Spleen (tissue), 11 donors: ENCODE measurements around the gene SALL4. TPM values are rescaled to one million over a fixed set of nuclear protein-coding genes. Genes with fewer than 3 reads are reported as not detected.
"Not testable (repeated sequence)": the region's sequence is repeated elsewhere in the genome, so short reads cannot be mapped to it uniquely, and the experiment has no call there.

ENCODE experiments used
- DNase-seq: peaks from one replicate; pipeline ENCODE4 v3.0.0-alpha.2; 2020
- H3K27ac ChIP-seq, 8 donors: fragments of 200-600 bp; sonication (generic) in 7 of 8; 1 replicate in 4 of 8; 2 replicates in 4 of 8; pipeline versions ENCODE4 v1.5.0 to v1.8.0; 2016 to 2021; ENCODE audit warnings: inconsistent platforms in 4 of 8, mild to moderate bottlenecking in 4 of 8, moderate library complexity in 1 of 8
- H3K27me3 ChIP-seq, 7 donors: fragments of 200-600 bp; sonication (generic) in 6 of 7; replicated peaks in 1 of 7; 1 replicate in 4 of 7; 2 replicates in 3 of 7; pipeline versions ENCODE4 v1.5.0 to v1.8.0; 2016 to 2021; ENCODE audit warnings: inconsistent platforms in 3 of 7, mild to moderate bottlenecking in 1 of 7
- H3K36me3 ChIP-seq, 6 donors: fragments of 200-600 bp; sonication (generic) in 5 of 6; 1 replicate in 4 of 6; 2 replicates in 2 of 6; pipeline versions ENCODE4 v1.5.0 to v1.8.0; 2016 to 2021; ENCODE audit warnings: inconsistent platforms in 2 of 6
- H3K4me1 ChIP-seq, 6 donors: fragments of 200-600 bp; sonication (generic) in 5 of 6; 1 replicate in 3 of 6; 2 replicates in 3 of 6; pipeline versions ENCODE4 v1.5.0 to v1.8.0; 2016 to 2021; ENCODE audit warnings: inconsistent platforms in 3 of 6
- H3K4me3 ChIP-seq, 8 donors: fragments of 200-600 bp; sonication (generic) in 7 of 8; 1 replicate in 4 of 8; 2 replicates in 4 of 8; pipeline versions ENCODE4 v1.5.0 to v1.8.0; 2016 to 2021; ENCODE audit warnings: inconsistent platforms in 4 of 8, mild to moderate bottlenecking in 4 of 8, moderate library complexity in 2 of 8
- H3K9me3 ChIP-seq, 8 donors: fragments of 200-600 bp; sonication (generic) in 7 of 8; 1 replicate in 4 of 8; 2 replicates in 4 of 8; pipeline versions ENCODE4 v1.5.0 to v1.8.0; 2016 to 2021; ENCODE audit warnings: inconsistent platforms in 4 of 8
- POLR2A ChIP-seq, 3 donors: fragments of 450-650 bp; IDR thresholded peaks; one replicate each; pipeline ENCODE4 v1.5.1; 2017; ENCODE audit warnings: antibody characterized with exemption in 3 of 3, mild to moderate bottlenecking in 1 of 3
- POLR2AphosphoS5 ChIP-seq, 3 donors: sonication (generic); formaldehyde crosslinking; IDR thresholded peaks; one replicate each; pipeline ENCODE4 v1.5.1; 2017; ENCODE audit warnings: antibody characterized with exemption in 3 of 3
- WGBS, 5 donors: extraction: QIAGEN DNeasy Blood & Tissue Kit in 3 of 5; methylation state at CpG; one replicate each; pipeline versions ENCODE4 v1.1.5 to v1.1.7; 2013 to 2018; 5-methylcytosine and 5-hydroxymethylcytosine counted together
- intact Hi-C: fragments of 100-400 bp; cut with DNase I; formaldehyde crosslinking; loops from one replicate; pipeline ENCODE4 v1.15.0; 2023; ENCODE audit warnings: low total_unique reads
- polyA plus RNA-seq, 3 donors: library from polyadenylated mRNA; stranded (reverse); fragments of 200-250 nt; gene quantifications; one replicate each; pipeline ENCODE4 v1.2.1, GENCODE V29; 2013
- total RNA-seq, 7 donors: library from RNA; depleted of rRNA in 3 of 7; stranded (reverse); fragments of >200 nt in 3 of 7; fragmentation: NEBNext Ultra II Directional in 4 of 7; extraction: Animal tissue kit (Norgen Biotek cat#: 25700) in 4 of 7; gene quantifications; one replicate each; pipeline versions ENCODE4 v1.1.0 to v1.2.1, GENCODE V29; 2016 to 2021
- TF ChIP-seq, protein P1 (sequence below), 11 experiments: fragments of 200-600 bp in 7 of 11; fragments of 450-650 bp in 4 of 11; sonication (generic) in 4 of 11; IDR thresholded peaks in 8 of 11; conservative IDR thresholded peaks in 3 of 11; 1 replicate in 7 of 11; 2 replicates in 4 of 11; pipeline versions ENCODE4 v1.4.0 to v1.8.0; 2016 to 2021; ENCODE audit warnings: antibody characterized with exemption in 11 of 11, inconsistent platforms in 4 of 11, mild to moderate bottlenecking in 1 of 11
- donor health status: healthy with polysubstance abuse.
- donor health status: DM: no; HTN: no; CAD: no; lungs with moderate emphysema.
- donor health status: DM: no; HTN: no; CAD: no.
- donor health status: Bipolar disorder and iron deficiency.
- donor health status: healthy.
- donor health status: DM: no; HTN: no; CAD: no.
- donor health status: DM: yes; HTN: yes; CAD: no.

SALL4 gene
- total and polyA plus RNA-seq, 10 donors: 0.06 to 2.3 (median 0.42) TPM

DNA sequence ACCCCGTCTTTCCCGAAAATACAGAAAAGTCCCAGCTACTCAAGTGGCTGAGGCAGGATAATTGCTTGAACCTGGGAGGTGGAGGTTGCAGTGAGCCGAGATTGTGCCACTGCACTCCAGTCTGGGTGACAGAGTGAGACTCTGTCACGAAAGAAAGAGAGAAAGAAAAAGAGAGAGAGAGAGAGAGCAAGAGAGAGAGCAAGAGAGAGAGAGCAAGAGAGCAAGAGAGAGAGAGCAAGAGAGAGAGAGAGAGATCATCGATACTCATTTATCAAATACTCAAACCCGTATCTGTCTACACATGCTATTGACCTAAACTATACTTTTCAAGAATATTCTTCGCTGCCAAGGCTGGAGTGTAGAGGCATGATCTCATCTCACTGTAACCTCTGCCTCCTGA lies 28.2 kb upstream of the SALL4 start:
- 85 to 92% (median 89%) methylated on average over 7 of the region's 7 CpGs for WGBS, 5 donors
- Histone ChIP-seq H3K36me3 (no peaks in the 10 kb centered on the region), H3K27me3 (no peaks in the 10 kb centered on the region), H3K27ac (no peak overlapping the region), H3K4me3 (no peak overlapping the region), H3K9me3 (no peaks in the 10 kb centered on the region), H3K4me1 (no peaks in the 10 kb centered on the region)
- intact Hi-C loops: no loop called here
- TF ChIP-seq POLR2AphosphoS5 (IDR thresholded peaks at IDR 0.05) (no peak), POLR2A (IDR thresholded peaks at IDR 0.05) (no peak)
- TF ChIP-seq, protein P1, sequence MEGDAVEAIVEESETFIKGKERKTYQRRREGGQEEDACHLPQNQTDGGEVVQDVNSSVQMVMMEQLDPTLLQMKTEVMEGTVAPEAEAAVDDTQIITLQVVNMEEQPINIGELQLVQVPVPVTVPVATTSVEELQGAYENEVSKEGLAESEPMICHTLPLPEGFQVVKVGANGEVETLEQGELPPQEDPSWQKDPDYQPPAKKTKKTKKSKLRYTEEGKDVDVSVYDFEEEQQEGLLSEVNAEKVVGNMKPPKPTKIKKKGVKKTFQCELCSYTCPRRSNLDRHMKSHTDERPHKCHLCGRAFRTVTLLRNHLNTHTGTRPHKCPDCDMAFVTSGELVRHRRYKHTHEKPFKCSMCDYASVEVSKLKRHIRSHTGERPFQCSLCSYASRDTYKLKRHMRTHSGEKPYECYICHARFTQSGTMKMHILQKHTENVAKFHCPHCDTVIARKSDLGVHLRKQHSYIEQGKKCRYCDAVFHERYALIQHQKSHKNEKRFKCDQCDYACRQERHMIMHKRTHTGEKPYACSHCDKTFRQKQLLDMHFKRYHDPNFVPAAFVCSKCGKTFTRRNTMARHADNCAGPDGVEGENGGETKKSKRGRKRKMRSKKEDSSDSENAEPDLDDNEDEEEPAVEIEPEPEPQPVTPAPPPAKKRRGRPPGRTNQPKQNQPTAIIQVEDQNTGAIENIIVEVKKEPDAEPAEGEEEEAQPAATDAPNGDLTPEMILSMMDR (IDR thresholded peaks at IDR 0.05 in 8 of 11, conservative IDR thresholded peaks at IDR 0.05 in 3 of 11): no peak
- DNase-seq: no peak

- H3K9me3 ChIP-seq: no peaks in the 10 kb centered on the region
- no peak for DNase-seq
- no peak for TF ChIP-seq POLR2A (IDR thresholded peaks at IDR 0.05)
- TF ChIP-seq, protein P1 (IDR thresholded peaks at IDR 0.05 in 8 of 11, conservative IDR thresholded peaks at IDR 0.05 in 3 of 11): no peak
- TF ChIP-seq POLR2AphosphoS5 (IDR thresholded peaks at IDR 0.05): no peak
- WGBS, 5 donors: 56 to 78% (median 65%) methylated on average over 6 to 7 of the region's 7 CpGs
- no peak overlapping the region for H3K4me3 ChIP-seq
- H3K27ac ChIP-seq: no peak overlapping the region
- intact Hi-C loops: no loop called here
- H3K4me1 ChIP-seq: no peaks in the 10 kb centered on the region
- H3K36me3 ChIP-seq: no peaks in the 10 kb centered on the region
- H3K27me3 ChIP-seq: no peaks in the 10 kb centered on the region
These were observed 26.4 kb upstream of the SALL4 start for GRCh38 chr20:51828762-51829161.

DNA sequence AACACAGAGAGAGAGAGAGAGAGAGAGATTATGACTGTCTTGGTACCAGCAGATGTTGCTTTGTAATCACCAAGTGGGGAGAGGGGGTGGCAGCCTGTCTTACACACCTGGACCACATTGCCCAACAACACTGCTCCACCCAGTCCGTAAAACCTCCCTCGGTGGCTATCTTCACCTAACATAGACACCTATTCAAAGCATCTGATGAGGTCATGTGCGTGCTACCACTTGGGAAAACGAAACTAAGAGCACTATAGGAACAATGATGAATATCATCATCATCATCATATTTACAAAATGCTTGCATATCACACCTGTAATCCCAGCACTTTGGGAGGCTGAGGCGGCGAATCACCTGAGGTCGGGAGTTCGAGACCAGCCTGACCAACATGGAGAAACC lies 24.1 kb upstream of the SALL4 start:
- Histone ChIP-seq H3K36me3 (no peaks in the 10 kb centered on the region), H3K4me1 (no peaks in the 10 kb centered on the region), H3K27ac (no peak overlapping the region), H3K9me3 (no peaks in the 10 kb centered on the region), H3K27me3 (no peaks in the 10 kb centered on the region), H3K4me3 (no peak overlapping the region)
- intact Hi-C loops: no loop called here
- no peak for DNase-seq
- TF ChIP-seq, protein P1 (IDR thresholded peaks at IDR 0.05 in 8 of 11, conservative IDR thresholded peaks at IDR 0.05 in 3 of 11): no peak
- TF ChIP-seq POLR2A (IDR thresholded peaks at IDR 0.05) (no peak), POLR2AphosphoS5 (IDR thresholded peaks at IDR 0.05) (no peak)
- WGBS, 5 donors: 83 to 93% (median 90%) methylated on average over 8 of the region's 8 CpGs

GRCh38 chr20:51818479-51819008 lies 16.2 kb upstream of the SALL4 start:
- Histone ChIP-seq H3K4me3 (no peak overlapping the region), H3K4me1 (no peaks in the 10 kb centered on the region), H3K27me3 (no peaks in the 10 kb centered on the region), H3K36me3 (no peaks in the 10 kb centered on the region), H3K27ac (no peak overlapping the region), H3K9me3 (no peaks in the 10 kb centered on the region)
- intact Hi-C loops: no loop called here
- 35 to 91% (median 62%) methylated on average over 1 of the region's 1 CpG for WGBS, 5 donors
- TF ChIP-seq POLR2AphosphoS5 (IDR thresholded peaks at IDR 0.05) (no peak), POLR2A (IDR thresholded peaks at IDR 0.05) (no peak)
- TF ChIP-seq, protein P1 (IDR thresholded peaks at IDR 0.05 in 8 of 11, conservative IDR thresholded peaks at IDR 0.05 in 3 of 11): no peak
- DNase-seq: no peak

DNA sequence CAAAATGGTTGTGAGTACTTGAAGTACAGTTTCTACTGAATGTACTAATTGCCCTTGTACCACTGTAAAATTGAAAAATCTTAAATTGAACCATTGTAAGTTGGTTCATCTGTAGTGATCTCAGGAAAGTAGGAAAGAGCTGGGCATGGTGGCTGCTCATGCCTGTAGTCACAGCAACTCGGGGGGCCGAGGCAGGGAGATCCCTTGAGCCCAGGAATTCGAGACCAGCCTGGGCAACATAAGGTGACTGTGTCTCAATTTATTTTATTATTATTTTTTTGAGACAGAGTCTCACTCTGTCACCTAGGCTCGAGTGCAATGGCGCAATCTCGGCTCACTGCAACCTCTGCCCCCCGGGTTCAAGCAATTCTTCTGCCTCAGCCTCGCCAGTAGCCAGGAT lies 14.5 kb upstream of the SALL4 start:
- H3K4me3 ChIP-seq, H3K36me3 ChIP-seq, H3K27ac ChIP-seq, intact Hi-C loops, H3K4me1 ChIP-seq, H3K27me3 ChIP-seq, DNase-seq, H3K9me3 ChIP-seq: not testable (repeated sequence)
- 82 to 89% (median 88%) methylated on average over 8 of the region's 8 CpGs for whole genome bisulfite sequencing, 5 donors
